Heart left ventricle (tissue), 13 donors: ENCODE data around the gene PTX4.

Experiments used
- CTCF ChIP-seq, 12 donors: fragments of 200-600 bp; sonication (generic) in 4 of 12; IDR thresholded peaks; one replicate each; pipeline versions ENCODE4 v1.5.0 to v1.8.0; 2018 to 2022; ENCODE audit warnings: antibody characterized with exemption in 12 of 12, mild to moderate bottlenecking in 5 of 12
- POLR2A ChIP-seq, 2 donors: fragments of 450-650 bp; IDR thresholded peaks; one replicate each; pipeline ENCODE4 v1.6.1; 2017; ENCODE audit warnings: antibody characterized with exemption in 2 of 2, mild to moderate bottlenecking in 2 of 2, moderate library complexity in 2 of 2
- donor health status: ischemic (EF 13 %, LVEDD 7.1; RV severe dilation, severe dysfunction).
- donor health status: DM: no; HTN: yes; CAD: no.
- donor health status: DM: no; HTN: no; CAD: no.
- donor health status: ischemic (EF 25% LVEDD 6.9; RV normal size, moderate dysfunction).
- donor health status: ischemic (EF 25% LVEDD 5.7; RV mildly dilated, moderate dysfunction).
- donor health status: ischemic (EF 35%, LVEDD 5.7; RV mildly dilated, moderate dysfunction).
- donor health status: nonischemic (EF 11% LVEDD 7.7; RV severe dilation, severe dysfunction).
- donor health status: DM: yes; HTN: yes; CAD: no.
- donor health status: PGD.
- donor health status: ischemic (EF 29% LVEDD 5.4; RV normal size, mild dysfunction).
- donor health status: nonischemic (EF 23%, LVEDD 6.1; RV moderate dilation, normal function).

DNA sequence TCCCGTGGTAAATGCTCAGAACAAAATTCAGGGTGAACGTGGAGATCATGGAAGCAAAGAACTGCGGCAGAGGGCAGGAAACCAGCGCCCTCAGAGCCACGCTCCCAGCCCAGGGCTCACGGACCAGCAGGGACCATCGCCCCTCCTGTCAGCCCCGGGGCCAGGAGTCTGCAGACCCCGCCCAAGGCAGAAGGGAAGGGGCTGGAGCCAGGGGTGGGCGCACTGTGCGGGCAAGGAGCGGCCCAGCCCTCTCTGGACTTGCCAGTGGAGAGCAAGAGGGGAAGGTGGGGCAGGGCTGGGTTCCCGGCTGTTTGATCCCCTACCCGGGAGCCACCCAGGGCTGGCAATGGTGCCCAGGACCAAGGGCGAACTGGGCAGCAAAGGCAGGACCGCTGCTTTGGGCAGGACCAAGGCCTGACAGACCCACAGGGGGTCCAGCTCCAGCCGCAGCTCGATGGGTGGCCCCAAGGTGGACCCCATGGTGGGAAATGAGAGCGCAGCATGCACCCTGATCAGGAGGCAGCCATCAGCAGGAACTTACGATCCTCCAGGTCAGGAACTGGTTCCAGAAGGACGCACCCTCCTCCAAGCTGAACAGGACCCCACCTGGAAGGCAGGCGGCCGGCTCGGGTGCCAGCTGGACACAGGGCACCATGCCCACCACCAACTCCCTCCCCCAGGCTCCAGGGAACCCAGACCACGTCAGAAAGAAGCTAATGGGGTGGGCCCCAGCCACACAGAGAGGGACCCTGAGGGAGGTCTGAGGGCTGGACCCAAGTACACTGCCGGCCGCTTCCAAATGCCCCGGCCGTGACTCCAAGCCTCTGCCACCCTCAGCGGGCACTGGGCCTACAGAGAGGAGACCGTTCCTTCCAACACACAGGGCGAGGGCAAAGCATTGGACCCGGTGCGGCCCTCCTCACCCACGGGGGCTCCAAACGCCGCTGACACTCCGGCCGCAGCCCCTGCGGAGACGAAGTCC is 33.3 kb downstream of the PTX4 start:
- TF ChIP-seq POLR2A (IDR thresholded peaks at IDR 0.05) (no peak), CTCF (IDR thresholded peaks at IDR 0.05) (no peak)
